ENCODE data around the gene JUP. TPM values are rescaled to one million over a fixed set of nuclear protein-coding genes. Genes with fewer than 3 reads are reported as not detected.

The JUP gene
- total RNA-seq, 4 donors from 2014 or later: 42.9 to 57.7 (median 51.6) TPM

DNA sequence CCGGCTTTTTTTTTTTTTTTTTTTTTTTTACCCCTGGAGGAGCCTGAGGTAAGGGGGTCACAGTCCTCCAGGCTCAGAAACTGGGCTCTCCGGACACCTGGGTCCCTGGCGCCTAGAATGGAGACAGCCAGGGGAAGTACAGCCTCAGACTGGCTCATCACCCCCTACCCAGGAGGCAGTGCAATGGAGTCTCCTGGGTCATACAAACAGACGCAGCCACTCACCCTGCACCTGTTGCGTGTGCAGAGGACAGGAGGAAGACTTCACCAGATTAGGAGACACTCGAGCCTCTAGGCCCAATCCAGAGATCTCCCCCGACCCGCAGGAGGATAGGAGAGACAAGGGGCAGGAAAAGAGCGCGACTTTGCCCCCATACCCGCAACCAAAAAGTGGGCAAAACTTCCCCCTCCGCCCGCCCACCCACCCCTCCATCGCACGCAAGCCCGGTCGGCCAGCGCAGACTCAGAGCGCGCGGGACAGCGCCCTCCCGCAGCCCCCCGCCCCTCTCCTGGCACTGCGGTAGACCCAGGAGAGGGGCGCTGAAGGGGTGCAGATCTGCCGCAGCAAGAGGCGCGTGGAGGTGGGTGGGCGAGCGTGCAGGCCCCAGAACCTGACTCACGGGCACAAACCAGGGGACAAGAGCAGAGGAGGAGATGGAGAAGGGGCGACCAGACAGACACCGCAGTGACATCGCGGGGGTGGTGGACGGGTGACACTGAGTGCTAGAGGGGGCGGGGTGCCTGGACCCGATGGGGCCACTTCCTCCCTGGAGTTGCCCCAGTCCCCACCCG, 53.0 kb downstream of the JUP start:
- Histone ChIP-seq H3K4me3 (peak overlapping the region in 2 of 4 donors; percentile 35 to 48), H3K27me3 (peaks cover 0 to 65% of the 10 kb centered on the region in 2 donors), H3K9me3 (no peaks in the 10 kb centered on the region), H3K36me3 (no peaks in the 10 kb centered on the region), H3K4me1 (peaks cover 0 to 26% (median 11%) of the 10 kb centered on the region in 4 donors), H3K27ac (no peak overlapping the region)
- 17 to 20% methylated on average over 23 to 24 of the region's 40 CpGs for WGBS, 2 donors
- DNase-seq (ENCODE audit: low spot score in 2 of 2): no peak
- no peak for TF ChIP-seq EP300 (IDR thresholded peaks at IDR 0.05)
- TF ChIP-seq POLR2A (IDR thresholded peaks at IDR 0.05): no peak
- TF ChIP-seq, protein P1, sequence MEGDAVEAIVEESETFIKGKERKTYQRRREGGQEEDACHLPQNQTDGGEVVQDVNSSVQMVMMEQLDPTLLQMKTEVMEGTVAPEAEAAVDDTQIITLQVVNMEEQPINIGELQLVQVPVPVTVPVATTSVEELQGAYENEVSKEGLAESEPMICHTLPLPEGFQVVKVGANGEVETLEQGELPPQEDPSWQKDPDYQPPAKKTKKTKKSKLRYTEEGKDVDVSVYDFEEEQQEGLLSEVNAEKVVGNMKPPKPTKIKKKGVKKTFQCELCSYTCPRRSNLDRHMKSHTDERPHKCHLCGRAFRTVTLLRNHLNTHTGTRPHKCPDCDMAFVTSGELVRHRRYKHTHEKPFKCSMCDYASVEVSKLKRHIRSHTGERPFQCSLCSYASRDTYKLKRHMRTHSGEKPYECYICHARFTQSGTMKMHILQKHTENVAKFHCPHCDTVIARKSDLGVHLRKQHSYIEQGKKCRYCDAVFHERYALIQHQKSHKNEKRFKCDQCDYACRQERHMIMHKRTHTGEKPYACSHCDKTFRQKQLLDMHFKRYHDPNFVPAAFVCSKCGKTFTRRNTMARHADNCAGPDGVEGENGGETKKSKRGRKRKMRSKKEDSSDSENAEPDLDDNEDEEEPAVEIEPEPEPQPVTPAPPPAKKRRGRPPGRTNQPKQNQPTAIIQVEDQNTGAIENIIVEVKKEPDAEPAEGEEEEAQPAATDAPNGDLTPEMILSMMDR (IDR thresholded peaks at IDR 0.05): no peak

DNA sequence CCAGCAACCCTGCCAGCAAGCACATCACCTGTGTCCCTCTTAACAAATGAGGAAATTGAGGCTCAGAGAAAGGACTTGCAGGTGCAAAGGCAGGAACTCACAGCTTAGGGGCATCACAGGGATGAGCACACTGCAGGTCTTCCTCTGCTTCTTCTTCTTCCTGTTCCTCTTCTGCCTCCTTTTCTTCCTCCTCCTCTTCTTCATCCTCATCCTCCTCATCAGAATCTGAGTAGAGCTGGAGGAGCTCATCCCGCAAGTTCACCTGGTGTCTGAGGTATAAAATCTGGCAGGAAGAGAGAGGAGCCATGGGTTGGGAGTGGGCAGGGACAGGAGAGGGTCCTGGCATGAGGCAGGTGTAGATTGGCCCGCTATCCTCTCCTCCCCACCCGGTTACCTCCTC, 54.7 kb downstream of the JUP start:
- Histone ChIP-seq H3K4me1 (peaks cover 0 to 20% (median 11%) of the 10 kb centered on the region in 4 donors), H3K4me3 (no peak overlapping the region), H3K27ac (no peak overlapping the region), H3K9me3 (no peaks in the 10 kb centered on the region), H3K27me3 (peaks cover 0 to 54% of the 10 kb centered on the region in 2 donors), H3K36me3 (no peaks in the 10 kb centered on the region)
- no peak for DNase-seq (ENCODE audit: low spot score in 2 of 2)
- 56 to 88% methylated on average over 3 of the region's 3 CpGs for WGBS, 2 donors
- TF ChIP-seq EP300 (IDR thresholded peaks at IDR 0.05) (no peak), POLR2A (IDR thresholded peaks at IDR 0.05) (no peak)
- TF ChIP-seq, protein P1 (IDR thresholded peaks at IDR 0.05): no peak

DNA sequence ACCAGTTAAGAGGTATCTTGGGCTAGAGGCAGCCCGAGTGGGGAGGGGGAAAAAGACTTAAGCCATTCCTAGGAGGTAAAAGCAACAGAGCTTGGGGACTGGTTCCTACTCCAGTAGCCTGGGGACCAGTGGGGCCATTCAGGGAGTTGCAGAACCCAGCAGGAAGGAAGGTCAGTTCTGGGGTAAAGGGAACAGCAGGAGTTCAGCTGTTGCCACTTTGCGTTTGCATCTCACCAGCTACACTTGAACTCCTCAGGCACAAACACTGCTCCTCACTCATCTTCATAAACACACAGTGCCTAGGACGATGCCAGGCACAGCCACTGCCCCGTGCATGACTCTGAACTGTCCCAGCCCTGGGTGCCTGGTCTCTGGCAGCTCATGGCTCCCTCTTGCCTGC, 56.0 kb downstream of the JUP start:
- Histone ChIP-seq H3K27me3 (peaks cover 0 to 41% of the 10 kb centered on the region in 2 donors), H3K36me3 (no peaks in the 10 kb centered on the region), H3K27ac (no peak overlapping the region), H3K4me3 (no peak overlapping the region), H3K4me1 (peaks cover 0 to 20% (median 11%) of the 10 kb centered on the region in 4 donors), H3K9me3 (no peaks in the 10 kb centered on the region)
- WGBS, 2 donors: 43 to 44% methylated on average over 4 of the region's 4 CpGs
- TF ChIP-seq POLR2A (IDR thresholded peaks at IDR 0.05): no peak
- TF ChIP-seq EP300 (IDR thresholded peaks at IDR 0.05): no peak
- TF ChIP-seq, protein P1 (IDR thresholded peaks at IDR 0.05): no peak
- DNase-seq (ENCODE audit: low spot score in 2 of 2): no peak

DNA sequence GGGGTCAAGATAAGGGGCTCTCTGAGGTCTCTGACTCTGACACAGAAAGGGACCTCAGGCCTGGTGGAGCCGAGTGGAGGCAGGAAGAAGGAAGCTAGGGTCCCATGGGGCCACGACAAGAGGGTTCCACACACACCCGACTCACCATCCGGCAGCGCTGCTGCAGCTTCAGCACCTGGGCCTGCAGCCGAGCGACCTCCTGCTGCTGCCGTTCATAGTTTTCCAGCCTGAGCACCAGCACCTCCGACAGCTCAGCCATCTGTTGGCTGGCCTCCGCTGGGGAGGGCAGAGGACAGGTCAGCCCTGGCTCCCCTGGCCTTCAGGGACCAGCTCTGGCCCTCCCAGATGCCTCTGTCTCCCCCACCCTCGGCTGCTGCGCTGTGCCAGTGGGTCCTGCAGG, 58.5 kb downstream of the JUP start:
- Histone ChIP-seq H3K9me3 (no peaks in the 10 kb centered on the region), H3K27ac (no peak overlapping the region), H3K36me3 (no peaks in the 10 kb centered on the region), H3K4me3 (no peak overlapping the region), H3K4me1 (no peaks in the 10 kb centered on the region), H3K27me3 (peaks cover 0 to 16% of the 10 kb centered on the region in 2 donors)
- TF ChIP-seq POLR2A (IDR thresholded peaks at IDR 0.05) (no peak), EP300 (IDR thresholded peaks at IDR 0.05) (no peak)
- TF ChIP-seq, protein P1 (IDR thresholded peaks at IDR 0.05): no peak
- 57 to 70% methylated on average over 2 to 11 of the region's 12 CpGs for WGBS, 2 donors
- no peak for DNase-seq (ENCODE audit: low spot score in 2 of 2)

DNA sequence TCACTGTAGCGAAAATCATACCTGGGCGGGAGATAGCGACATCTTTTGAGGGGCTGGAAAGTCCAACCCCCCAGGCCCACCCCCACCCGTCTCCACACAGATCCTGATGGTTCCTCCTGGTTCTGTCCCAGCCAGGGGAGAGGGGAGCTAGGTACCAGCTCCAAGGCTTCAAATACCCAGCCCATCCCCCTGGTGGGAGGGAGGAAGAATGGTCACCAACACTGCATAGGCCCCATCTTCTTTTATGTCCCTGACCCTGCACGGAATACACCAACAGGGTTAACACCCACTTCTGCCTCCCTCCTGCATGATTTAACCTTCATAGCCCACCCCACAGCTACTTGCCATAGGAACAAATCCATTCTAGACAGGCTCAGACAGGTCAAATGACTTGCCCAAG, 61.4 kb downstream of the JUP start:
- Histone ChIP-seq H3K9me3 (no peaks in the 10 kb centered on the region), H3K4me1 (no peaks in the 10 kb centered on the region), H3K4me3 (no peak overlapping the region), H3K27ac (no peak overlapping the region), H3K36me3 (no peaks in the 10 kb centered on the region), H3K27me3 (no peaks in the 10 kb centered on the region)
- no peak for DNase-seq (ENCODE audit: low spot score in 2 of 2)
- WGBS, 2 donors: 83 to 91% methylated on average over 5 of the region's 5 CpGs
- no peak for TF ChIP-seq EP300 (IDR thresholded peaks at IDR 0.05)
- no peak for TF ChIP-seq POLR2A (IDR thresholded peaks at IDR 0.05)
- TF ChIP-seq, protein P1 (IDR thresholded peaks at IDR 0.05): no peak
